Tibial nerve (tissue), 4 donors: ENCODE results near the gene STARD3. TPM values are rescaled to one million over a fixed set of nuclear protein-coding genes. Genes with fewer than 3 reads are reported as not detected.

Source experiments
- DNase-seq, 2 donors: peaks; one replicate each; pipeline ENCODE4 v3.0.0-alpha.2; 2019; ENCODE audit warnings: low spot score in 2 of 2
- H3K27ac ChIP-seq, 4 donors: fragments of 200-600 bp; sonication (generic) in 3 of 4; one replicate each; pipeline ENCODE4 v1.5.1; 2017 to 2019; ENCODE audit warnings: mild to moderate bottlenecking in 1 of 4
- H3K27me3 ChIP-seq, 2 donors: fragments of 200-600 bp; sonication (generic) in 1 of 2; one replicate each; pipeline versions ENCODE4 v1.5.1 to v1.6.0; 2017 to 2019
- H3K36me3 ChIP-seq, 3 donors: fragments of 200-600 bp; sonication (generic); one replicate each; pipeline ENCODE4 v1.5.1; 2018 to 2019
- H3K4me1 ChIP-seq, 4 donors: fragments of 200-600 bp; sonication (generic) in 3 of 4; one replicate each; pipeline ENCODE4 v1.5.1; 2017 to 2019
- H3K4me3 ChIP-seq, 4 donors: fragments of 200-600 bp; sonication (generic) in 3 of 4; one replicate each; pipeline ENCODE4 v1.5.1; 2017 to 2019; ENCODE audit warnings: mild to moderate bottlenecking in 1 of 4, moderate library complexity in 1 of 4
- H3K9me3 ChIP-seq, 4 donors: fragments of 200-600 bp; sonication (generic) in 3 of 4; one replicate each; pipeline ENCODE4 v1.5.1; 2017 to 2019
- CTCF ChIP-seq, 5 experiments: fragments of 200-600 bp in 3 of 5; fragments of 450-650 bp in 2 of 5; sonication (generic) in 3 of 5; IDR thresholded peaks; one replicate each; pipeline ENCODE4 v1.5.1; 2016 to 2019; ENCODE audit warnings: antibody characterized with exemption in 5 of 5, mild to moderate bottlenecking in 3 of 5, moderate library complexity in 2 of 5
- EP300 ChIP-seq, 2 donors: sonication (generic); formaldehyde crosslinking; IDR thresholded peaks; one replicate each; pipeline ENCODE4 v1.6.1; 2017; ENCODE audit warnings: antibody characterized with exemption in 2 of 2, mild to moderate bottlenecking in 1 of 2
- POLR2A ChIP-seq, 2 donors: fragments of 450-650 bp; IDR thresholded peaks; one replicate each; pipeline ENCODE4 v1.6.1; 2017; ENCODE audit warnings: antibody characterized with exemption in 2 of 2, mild to moderate bottlenecking in 2 of 2, moderate library complexity in 2 of 2
- WGBS, 2 donors: methylation state at CpG; one replicate each; pipeline ENCODE4 v1.1.5; 2018; 5-methylcytosine and 5-hydroxymethylcytosine counted together
- total RNA-seq, 4 donors: library from RNA; depleted of rRNA; stranded (reverse); fragments of >200 nt; gene quantifications; one replicate each; pipeline ENCODE4 v1.1.0, GENCODE V29; 2016

Gene STARD3
- total RNA-seq, 4 donors from 2014 or later: 85.3 to 170 (median 108) TPM

DNA sequence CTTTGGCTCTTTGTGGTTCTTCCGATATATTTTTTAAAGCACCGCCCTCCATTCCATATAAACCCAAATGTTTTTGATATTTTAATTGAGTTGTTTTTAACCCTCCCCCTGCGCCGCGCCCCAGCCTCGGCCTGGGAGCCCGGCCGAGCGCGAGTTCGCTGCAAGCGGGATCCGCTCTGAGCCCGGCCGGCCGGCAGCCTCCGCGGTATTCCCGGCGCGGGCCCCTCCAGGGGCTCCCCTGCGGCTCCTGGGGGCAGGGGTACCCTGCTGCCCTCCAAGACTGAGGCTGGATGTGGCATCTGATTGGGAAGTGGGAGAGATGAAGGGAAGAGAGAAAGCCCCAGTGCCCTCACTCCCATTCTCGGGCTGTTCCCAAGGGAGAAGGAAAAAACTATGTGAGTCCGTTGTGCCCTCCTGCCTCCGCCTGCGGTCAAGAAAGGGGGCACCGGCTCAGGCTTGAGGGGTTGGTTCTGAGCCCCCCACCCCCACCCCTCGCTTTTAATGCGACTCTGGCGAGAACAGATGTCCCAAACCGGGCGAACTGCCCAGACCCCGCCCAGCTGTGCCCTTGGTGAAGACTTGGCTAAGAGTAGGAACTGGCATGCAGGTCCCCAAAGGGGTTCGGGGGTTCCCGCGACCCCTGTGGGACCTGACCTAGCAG lies 37.8 kb upstream of the STARD3 start:
- no peak for TF ChIP-seq EP300 (IDR thresholded peaks at IDR 0.05)
- no peak for TF ChIP-seq POLR2A (IDR thresholded peaks at IDR 0.05)
- no peak for TF ChIP-seq CTCF (IDR thresholded peaks at IDR 0.05)
- Histone ChIP-seq H3K4me3 (no peak overlapping the region), H3K36me3 (no peaks in the 10 kb centered on the region), H3K9me3 (no peaks in the 10 kb centered on the region), H3K4me1 (peaks cover 0 to 43% (median 14%) of the 10 kb centered on the region in 4 donors), H3K27me3 (peaks cover 2 to 98% of the 10 kb centered on the region in 2 donors), H3K27ac (no peak overlapping the region)
- DNase-seq: no peak
- 2 to 4% methylated on average over 34 to 36 of the region's 36 CpGs for WGBS, 2 donors

DNA sequence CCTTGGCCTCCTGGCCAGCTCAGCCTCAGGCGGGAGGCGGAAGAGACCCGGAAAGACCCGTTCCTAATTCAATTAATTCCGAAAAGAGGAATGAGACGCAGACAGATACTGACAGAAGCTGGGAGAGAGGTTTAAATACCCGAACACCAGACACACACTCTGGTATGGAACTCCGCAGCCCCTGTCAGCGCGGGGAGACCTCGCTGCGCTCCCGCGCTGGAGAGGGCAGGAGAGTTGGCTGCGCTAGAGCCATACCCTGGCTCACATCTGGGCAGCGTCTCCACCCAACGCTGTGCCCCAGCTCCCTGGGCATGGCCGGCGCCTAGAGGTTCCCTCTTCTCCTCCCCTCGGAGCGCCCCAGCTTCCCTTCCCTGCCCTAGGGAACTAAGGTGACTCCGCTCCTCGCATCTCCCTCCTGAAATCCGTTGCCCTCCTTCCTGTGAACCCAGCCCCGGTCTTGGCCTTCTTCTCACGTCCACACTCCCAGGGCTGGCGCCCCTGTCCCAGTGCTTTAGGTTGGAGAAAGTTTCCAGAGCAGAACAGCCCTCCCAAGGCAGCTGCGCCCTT lies 37.2 kb upstream of the STARD3 start:
- DNase-seq: no peak
- WGBS, 2 donors: 4 to 5% methylated on average over 22 to 28 of the region's 28 CpGs
- H3K9me3 ChIP-seq: no peaks in the 10 kb centered on the region
- H3K4me3 ChIP-seq: no peak overlapping the region
- H3K27ac ChIP-seq: no peak overlapping the region
- peaks cover 0 to 49% (median 14%) of the 10 kb centered on the region in 4 donors for H3K4me1 ChIP-seq
- H3K27me3 ChIP-seq: peaks cover 4 to 100% of the 10 kb centered on the region in 2 donors
- H3K36me3 ChIP-seq: no peaks in the 10 kb centered on the region
- no peak for TF ChIP-seq CTCF (IDR thresholded peaks at IDR 0.05)
- no peak for TF ChIP-seq EP300 (IDR thresholded peaks at IDR 0.05)
- TF ChIP-seq POLR2A (IDR thresholded peaks at IDR 0.05): no peak

DNA sequence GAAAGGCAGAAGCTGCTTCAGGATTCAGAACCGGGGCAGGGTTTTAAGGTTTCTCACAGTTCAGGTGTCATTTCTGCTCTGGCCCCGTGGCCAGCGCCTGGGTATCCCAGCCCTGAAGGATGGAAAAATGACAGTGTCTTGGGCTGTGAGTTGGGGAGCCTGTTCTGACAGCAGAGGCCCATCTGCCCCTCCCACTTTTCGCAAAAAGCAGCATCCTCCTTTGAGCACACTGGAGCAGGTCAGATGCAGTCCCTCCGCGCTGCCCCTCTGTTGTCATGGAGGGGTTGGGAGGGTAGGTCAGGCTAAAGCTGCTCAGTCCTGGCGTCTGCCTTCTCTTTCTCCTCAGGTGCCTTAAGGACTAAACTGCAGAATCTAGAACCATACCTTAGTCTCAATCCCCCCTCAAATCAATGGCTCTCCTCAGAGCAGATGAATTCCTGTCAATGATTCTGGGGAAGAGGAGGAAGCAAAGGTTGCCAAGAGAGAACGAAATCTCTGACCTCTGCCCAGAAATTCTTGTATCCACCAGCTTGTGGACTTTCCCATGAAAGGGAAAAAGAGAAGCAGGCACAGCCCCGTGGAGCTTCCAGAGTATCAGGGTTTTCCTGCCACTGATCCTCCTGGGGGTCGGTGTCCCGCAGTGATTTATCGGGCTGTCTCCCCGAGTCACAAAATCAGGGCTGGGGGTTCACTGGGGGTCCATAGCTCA lies 36.5 kb upstream of the STARD3 start:
- H3K36me3 ChIP-seq: no peaks in the 10 kb centered on the region
- H3K4me1 ChIP-seq: peaks cover 0 to 56% (median 17%) of the 10 kb centered on the region in 4 donors
- 4 to 6% methylated on average over 13 of the region's 13 CpGs for WGBS, 2 donors
- no peak overlapping the region for H3K27ac ChIP-seq
- TF ChIP-seq POLR2A (IDR thresholded peaks at IDR 0.05) (no peak), CTCF (IDR thresholded peaks at IDR 0.05) (no peak), EP300 (IDR thresholded peaks at IDR 0.05) (no peak)
- H3K4me3 ChIP-seq: no peak overlapping the region
- DNase-seq: no peak
- no peaks in the 10 kb centered on the region for H3K9me3 ChIP-seq
- peaks cover 4 to 100% of the 10 kb centered on the region in 2 donors for H3K27me3 ChIP-seq

DNA sequence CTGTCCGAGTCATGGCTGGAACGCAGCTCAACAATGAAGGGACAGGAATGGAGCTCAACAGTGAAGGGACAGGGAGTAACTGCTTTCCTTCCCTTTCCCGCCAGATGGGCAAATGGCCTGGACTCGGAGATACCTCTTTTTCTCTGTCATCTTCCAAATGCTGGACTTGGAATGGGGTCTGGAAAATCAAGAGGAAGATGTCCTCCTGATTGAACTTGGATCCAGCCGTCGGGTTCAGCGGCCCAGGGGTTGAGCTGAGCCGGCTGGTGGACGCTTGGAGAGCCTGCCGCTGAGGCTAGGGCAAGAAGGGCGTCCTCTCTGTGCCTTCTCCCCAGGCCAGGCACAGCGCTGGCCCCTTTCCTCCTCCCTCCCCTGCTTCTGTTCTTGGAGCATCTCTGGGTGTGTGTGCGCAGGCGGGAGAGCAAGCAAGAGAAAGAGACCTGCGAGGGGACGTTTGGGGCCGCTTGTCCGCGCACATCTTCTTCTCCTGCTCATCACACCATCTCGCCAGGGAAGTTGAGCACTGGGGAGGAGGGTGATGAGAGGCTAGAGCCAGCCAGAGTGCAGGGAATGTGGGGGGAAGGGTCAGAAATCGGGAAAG lies 35.8 kb upstream of the STARD3 start:
- H3K4me1 ChIP-seq: peaks cover 0 to 63% (median 21%) of the 10 kb centered on the region in 4 donors
- no peaks in the 10 kb centered on the region for H3K36me3 ChIP-seq
- 11 to 15% methylated on average over 16 to 21 of the region's 21 CpGs for WGBS, 2 donors
- no peak overlapping the region for H3K27ac ChIP-seq
- no peaks in the 10 kb centered on the region for H3K9me3 ChIP-seq
- peaks cover 5 to 100% of the 10 kb centered on the region in 2 donors for H3K27me3 ChIP-seq
- H3K4me3 ChIP-seq: no peak overlapping the region
- DNase-seq: no peak
- TF ChIP-seq EP300 (IDR thresholded peaks at IDR 0.05) (no peak), POLR2A (IDR thresholded peaks at IDR 0.05) (no peak), CTCF (IDR thresholded peaks at IDR 0.05) (no peak)
